Astrocyte of the spinal cord (primary cell): ENCODE results near the gene OSBPL9.

Experiments used
- DNase-seq: peaks from one replicate; pipeline ENCODE4 v3.0.0; 2011; ENCODE audit warnings: low read depth, low spot score
- H3K4me3 ChIP-seq: 2 replicates; pipeline ENCODE4 v1.5.1; 2011; ENCODE audit warnings: low read depth, mild to moderate bottlenecking, low read length, moderate library complexity
- in situ Hi-C: cut with HindIII; loops from 2 replicates; pipeline ENCODE4 v1.10.0; 2017; ENCODE audit warnings: low sequenced_read_pairs
- TF ChIP-seq, protein P1 (sequence below): IDR thresholded peaks from 2 replicates; pipeline ENCODE4 v1.5.1; 2012; ENCODE audit warnings: low read depth, mild to moderate bottlenecking, low read length, inconsistent platforms

The OSBPL9 gene

DNA sequence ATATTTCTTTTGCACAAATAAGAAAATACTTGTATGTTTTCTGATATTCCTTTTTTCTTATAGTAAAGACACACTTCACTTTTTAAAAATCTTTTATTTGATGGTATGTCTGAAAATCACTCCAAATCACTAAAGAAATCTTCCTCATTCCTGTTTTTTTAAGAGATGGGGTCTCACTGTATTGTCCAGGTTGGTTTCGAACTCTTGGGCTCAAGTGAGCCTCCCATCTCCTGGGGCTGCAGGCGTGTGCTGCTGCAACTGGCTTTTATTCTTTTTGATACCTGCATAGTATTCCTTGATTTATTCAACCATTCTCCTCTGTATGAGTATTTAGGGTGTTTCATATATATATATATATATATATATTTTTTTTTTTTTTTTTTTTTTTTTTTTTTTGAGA, 88.1 kb downstream of the OSBPL9 start:
- no peak overlapping the region for H3K4me3 ChIP-seq
- DNase-seq: no peak
- in situ Hi-C loops: no loop called here
- TF ChIP-seq, protein P1, sequence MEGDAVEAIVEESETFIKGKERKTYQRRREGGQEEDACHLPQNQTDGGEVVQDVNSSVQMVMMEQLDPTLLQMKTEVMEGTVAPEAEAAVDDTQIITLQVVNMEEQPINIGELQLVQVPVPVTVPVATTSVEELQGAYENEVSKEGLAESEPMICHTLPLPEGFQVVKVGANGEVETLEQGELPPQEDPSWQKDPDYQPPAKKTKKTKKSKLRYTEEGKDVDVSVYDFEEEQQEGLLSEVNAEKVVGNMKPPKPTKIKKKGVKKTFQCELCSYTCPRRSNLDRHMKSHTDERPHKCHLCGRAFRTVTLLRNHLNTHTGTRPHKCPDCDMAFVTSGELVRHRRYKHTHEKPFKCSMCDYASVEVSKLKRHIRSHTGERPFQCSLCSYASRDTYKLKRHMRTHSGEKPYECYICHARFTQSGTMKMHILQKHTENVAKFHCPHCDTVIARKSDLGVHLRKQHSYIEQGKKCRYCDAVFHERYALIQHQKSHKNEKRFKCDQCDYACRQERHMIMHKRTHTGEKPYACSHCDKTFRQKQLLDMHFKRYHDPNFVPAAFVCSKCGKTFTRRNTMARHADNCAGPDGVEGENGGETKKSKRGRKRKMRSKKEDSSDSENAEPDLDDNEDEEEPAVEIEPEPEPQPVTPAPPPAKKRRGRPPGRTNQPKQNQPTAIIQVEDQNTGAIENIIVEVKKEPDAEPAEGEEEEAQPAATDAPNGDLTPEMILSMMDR: no peak

DNA sequence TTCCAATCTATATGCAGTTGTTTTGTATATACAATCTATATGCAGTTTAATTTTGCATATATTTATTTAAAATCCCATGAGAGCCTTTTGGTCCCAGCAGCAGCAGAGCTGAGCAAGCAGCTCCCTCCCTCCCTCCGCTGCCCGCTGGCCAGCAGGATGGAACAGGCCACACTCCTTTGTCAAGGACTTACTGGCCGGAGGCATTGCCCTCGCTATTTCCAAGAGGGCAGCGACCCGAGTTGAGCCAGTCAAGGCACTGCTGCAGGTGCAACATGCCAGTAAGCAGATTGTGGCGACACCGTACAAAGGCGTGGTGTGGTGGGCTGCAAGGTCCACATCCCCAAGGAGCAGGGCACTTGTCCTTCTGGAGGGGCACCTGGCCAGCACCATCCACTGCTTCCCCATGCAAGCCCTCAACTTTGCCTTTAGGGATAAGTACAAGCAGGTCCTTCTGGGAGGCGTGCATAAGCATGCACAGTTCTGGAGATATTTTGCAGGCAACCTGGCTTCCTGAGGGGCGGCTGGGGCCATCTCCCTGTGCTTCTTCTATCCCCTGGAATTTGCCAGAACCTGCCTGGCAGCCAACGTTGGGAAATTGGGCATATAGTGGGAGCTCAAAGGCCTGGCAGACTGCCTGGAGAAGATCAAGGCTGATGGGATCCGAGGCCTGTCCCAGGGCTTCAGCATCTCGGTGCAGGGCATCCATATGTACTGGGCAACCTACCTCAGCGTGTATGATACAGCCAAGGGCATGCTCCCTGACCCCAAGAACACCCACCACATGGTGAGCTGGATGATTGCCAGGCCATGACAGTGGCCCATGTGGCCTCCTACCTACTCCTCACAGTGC, 92.2 kb downstream of the OSBPL9 start:
- in situ Hi-C loops: no loop called here
- TF ChIP-seq, protein P1: no peak
- no peak overlapping the region for H3K4me3 ChIP-seq
- no peak for DNase-seq

DNA sequence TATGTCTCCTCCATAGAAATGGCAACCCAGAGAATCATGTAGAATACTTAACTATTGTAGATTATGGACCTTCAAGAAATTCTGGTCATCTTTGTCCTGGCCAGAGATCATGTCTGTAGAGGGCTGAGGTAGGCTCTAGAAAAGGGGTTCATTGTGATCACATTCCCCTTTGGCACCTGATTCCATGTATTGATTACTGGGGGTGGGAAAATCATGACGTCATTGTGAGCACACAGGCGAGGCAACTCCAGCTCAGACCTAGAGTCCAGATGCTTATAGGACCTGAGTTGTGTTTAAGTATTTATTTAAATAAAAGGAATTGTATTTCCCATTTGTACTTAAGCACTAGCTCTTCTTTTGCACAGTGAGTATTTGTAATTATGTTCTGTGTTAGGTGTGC, 93.1 kb downstream of the OSBPL9 start:
- TF ChIP-seq, protein P1: no peak
- in situ Hi-C loops: no loop called here

DNA sequence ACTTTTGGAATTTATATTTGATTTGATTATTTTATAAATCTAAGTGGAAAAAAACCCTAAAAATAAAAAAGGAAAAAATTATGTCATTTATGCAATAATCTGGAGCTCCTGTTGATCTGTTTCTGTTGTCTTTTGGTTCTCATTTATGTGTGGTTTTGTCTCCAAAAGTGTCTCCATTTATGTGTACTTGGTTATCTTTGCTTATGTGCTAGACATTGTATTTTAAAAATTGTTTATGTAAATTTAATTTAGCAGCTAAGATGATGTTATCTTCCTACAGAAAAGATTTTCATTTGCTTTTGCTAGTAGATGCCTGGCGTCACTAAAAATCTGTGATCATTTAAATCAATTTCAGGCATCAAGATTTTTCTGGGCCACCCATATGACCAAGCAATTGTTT, 95.7 kb downstream of the OSBPL9 start:
- in situ Hi-C loops: no loop called here
- no peak for DNase-seq
- TF ChIP-seq, protein P1: no peak
- H3K4me3 ChIP-seq: no peak overlapping the region

More for the DNA sequence above, 93.1 kb downstream of the OSBPL9 start:
- DNase-seq: no peak
- no peak overlapping the region for H3K4me3 ChIP-seq

DNA sequence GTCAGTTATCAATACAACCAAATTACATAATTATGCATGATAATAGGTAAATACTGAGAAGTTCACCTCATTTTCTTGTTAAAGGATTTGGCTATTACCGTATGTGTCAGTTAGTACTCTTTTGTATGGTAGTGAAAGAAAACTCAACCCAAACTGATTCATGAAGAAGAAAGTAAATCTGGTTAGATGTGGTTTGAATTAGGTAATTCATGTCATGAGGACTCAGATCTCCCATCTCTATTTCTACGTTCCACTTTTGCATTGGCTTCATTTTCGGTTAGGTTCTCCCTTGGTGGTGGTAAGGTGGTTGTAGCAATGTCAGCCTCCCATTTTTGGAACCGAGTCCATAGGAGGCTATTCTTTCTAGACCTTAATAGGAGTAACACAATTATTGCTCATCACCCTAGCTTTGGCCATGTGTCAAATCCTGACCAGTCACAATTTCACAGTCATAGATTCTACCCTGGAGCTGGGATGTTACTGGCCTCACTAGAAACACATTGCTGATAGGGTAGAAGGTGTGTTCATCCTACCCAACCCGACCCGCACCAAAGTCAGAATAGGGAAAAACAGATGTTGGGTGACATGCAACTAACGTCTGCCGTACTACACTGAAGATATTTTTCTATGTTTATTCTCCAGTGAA, 97.6 kb downstream of the OSBPL9 start:
- DNase-seq: no peak
- in situ Hi-C loops: no loop called here
- TF ChIP-seq, protein P1: no peak
- no peak overlapping the region for H3K4me3 ChIP-seq

DNA sequence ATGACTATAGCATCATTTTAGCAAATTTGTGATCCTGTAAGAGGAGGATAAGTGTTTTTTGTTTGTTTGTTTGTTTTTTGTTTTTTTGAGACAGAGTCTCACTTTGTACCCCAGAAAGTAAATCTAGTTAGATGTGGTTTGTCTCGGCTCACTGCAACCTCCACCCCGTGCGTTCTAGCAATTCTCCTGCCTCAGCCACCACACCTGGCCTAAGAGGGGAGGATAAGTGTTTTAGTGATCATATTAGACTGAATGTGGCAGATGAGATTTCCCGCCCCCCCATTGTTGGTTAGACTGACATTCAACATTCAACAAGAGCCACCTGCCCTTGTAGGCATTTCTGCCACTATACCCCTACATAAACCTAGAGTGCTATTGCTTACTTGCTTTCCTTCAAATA, 98.5 kb downstream of the OSBPL9 start:
- no peak overlapping the region for H3K4me3 ChIP-seq
- in situ Hi-C loops: no loop called here
- TF ChIP-seq, protein P1: no peak
- no peak for DNase-seq
